Osteocyte (in vitro differentiated cells): Measurements from ENCODE around the gene ESR1. TPM values are rescaled to one million over a fixed set of nuclear protein-coding genes. Genes with fewer than 3 reads are reported as not detected.
A peak's percentile ranks its signal among the peaks of the same experiment; 100 is the strongest.

Experiments used
- DNase-seq: peaks from one replicate; pipeline ENCODE4 v3.0.0; 2021; ENCODE audit warnings: mixed read lengths; ENCODE audit not compliant: unreplicated experiment; ENCODE audit errors: extremely low spot score
- H3K27ac Mint-ChIP-seq: one replicate; pipeline ENCODE4 v1.8.0; 2021; ENCODE audit warnings: mild to moderate bottlenecking, mixed read lengths; ENCODE audit not compliant: unreplicated experiment
- H3K27me3 Mint-ChIP-seq: one replicate; pipeline ENCODE4 v1.8.0; 2021; ENCODE audit warnings: mixed read lengths; ENCODE audit not compliant: unreplicated experiment
- H3K36me3 Mint-ChIP-seq: one replicate; pipeline ENCODE4 v1.8.0; 2021; ENCODE audit warnings: mixed read lengths; ENCODE audit not compliant: unreplicated experiment
- H3K4me1 Mint-ChIP-seq: one replicate; pipeline ENCODE4 v1.8.0; 2021; ENCODE audit warnings: mixed read lengths; ENCODE audit not compliant: unreplicated experiment
- H3K4me3 Mint-ChIP-seq: one replicate; pipeline ENCODE4 v1.8.0; 2021; ENCODE audit warnings: mild to moderate bottlenecking, moderate library complexity, mixed read lengths; ENCODE audit not compliant: unreplicated experiment
- H3K9me3 Mint-ChIP-seq: one replicate; pipeline ENCODE4 v1.8.0; 2021; ENCODE audit warnings: mixed read lengths; ENCODE audit not compliant: unreplicated experiment
- CTCF ChIP-seq: fragments of 200-600 bp; sonication (generic); IDR thresholded peaks from 2 replicates; pipeline ENCODE4 v1.5.0; 2021; ENCODE audit warnings: antibody characterized with exemption, mild to moderate bottlenecking, moderate library complexity
- total RNA-seq: library from RNA; stranded (reverse); gene quantifications from 2 replicates; pipeline ENCODE4 v1.2.1, GENCODE V29; 2021

The ESR1 gene
- total RNA-seq, 1 donor from 2014 or later = not detected

GRCh38 chr6:152094276-152094675 lies 286.8 kb downstream of the ESR1 start:
- Mint-ChIP-seq H3K36me3 (no peaks in the 10 kb centered on the region), H3K9me3 (no peaks in the 10 kb centered on the region), H3K4me3 (no peak overlapping the region), H3K27ac (peak overlapping the region; percentile 83), H3K4me1 (peaks cover 76% of the 10 kb centered on the region), H3K27me3 (no peaks in the 10 kb centered on the region)
- no peak for TF ChIP-seq CTCF
- DNase-seq = no peak

GRCh38 chr6:152094992-152095592 lies 287.6 kb downstream of the ESR1 start:
- Mint-ChIP-seq H3K4me3 (no peak overlapping the region), H3K36me3 (no peaks in the 10 kb centered on the region), H3K9me3 (no peaks in the 10 kb centered on the region), H3K27ac (peak overlapping the region; percentile 83), H3K4me1 (peaks cover 81% of the 10 kb centered on the region), H3K27me3 (no peaks in the 10 kb centered on the region)
- no peak for DNase-seq
- no peak for TF ChIP-seq CTCF

- Mint-ChIP-seq H3K4me3 (peak overlapping the region; percentile 20), H3K27me3 (no peaks in the 10 kb centered on the region), H3K9me3 (no peaks in the 10 kb centered on the region), H3K27ac (peak overlapping the region; percentile 83), H3K4me1 (peaks cover 73% of the 10 kb centered on the region), H3K36me3 (no peaks in the 10 kb centered on the region)
- DNase-seq = no peak
- TF ChIP-seq CTCF = peak; percentile 49
Measured at GRCh38 chr6:152096863-152097496, 289.5 kb downstream of the ESR1 start.

GRCh38 chr6:152098683-152099082 lies 291.2 kb downstream of the ESR1 start:
- no peak for DNase-seq
- H3K4me3 Mint-ChIP-seq = no peak overlapping the region
- no peaks in the 10 kb centered on the region for H3K9me3 Mint-ChIP-seq
- no peaks in the 10 kb centered on the region for H3K36me3 Mint-ChIP-seq
- no peak overlapping the region for H3K27ac Mint-ChIP-seq
- no peak for TF ChIP-seq CTCF
- no peaks in the 10 kb centered on the region for H3K27me3 Mint-ChIP-seq
- H3K4me1 Mint-ChIP-seq = peaks cover 62% of the 10 kb centered on the region

- DNase-seq = no peak
- Mint-ChIP-seq H3K36me3 (no peaks in the 10 kb centered on the region), H3K9me3 (no peaks in the 10 kb centered on the region), H3K27ac (peak overlapping the region; percentile 0), H3K4me1 (peaks cover 55% of the 10 kb centered on the region), H3K4me3 (no peak overlapping the region), H3K27me3 (no peaks in the 10 kb centered on the region)
- no peak for TF ChIP-seq CTCF
Measured at GRCh38 chr6:152099446-152100182, 292.1 kb downstream of the ESR1 start.
